Activated CD4-positive, alpha-beta T cell treated with anti-CD3 and anti-CD28 coated beads, Interleukin-2, amount 50 U/mL, for 1 hour (primary cell): ENCODE results near the gene CKAP4.

Experiments
- DNase-seq: peaks from one replicate; pipeline ENCODE4 v3.0.0-alpha.2; 2020

CKAP4 gene

DNA sequence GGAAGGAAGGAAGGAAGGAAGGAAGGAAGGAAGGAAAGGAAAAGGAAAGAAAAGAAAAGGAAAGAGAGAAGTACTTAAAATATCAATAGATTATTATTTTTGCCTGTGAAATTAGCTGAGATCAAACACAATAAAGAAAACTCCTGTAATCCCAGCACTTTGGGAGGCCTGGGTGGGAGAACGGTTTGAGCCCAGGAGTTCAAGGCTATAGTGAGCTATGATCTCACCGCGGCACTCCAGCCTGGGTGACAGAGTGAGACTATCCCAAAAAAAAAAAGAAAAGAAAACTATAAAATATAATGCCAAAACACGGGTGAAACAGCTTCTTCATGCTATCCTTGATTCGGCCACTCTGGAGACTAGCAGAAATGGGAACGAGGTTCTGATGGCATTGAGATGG is 26.2 kb upstream of the CKAP4 start:
- DNase-seq: no peak

DNA sequence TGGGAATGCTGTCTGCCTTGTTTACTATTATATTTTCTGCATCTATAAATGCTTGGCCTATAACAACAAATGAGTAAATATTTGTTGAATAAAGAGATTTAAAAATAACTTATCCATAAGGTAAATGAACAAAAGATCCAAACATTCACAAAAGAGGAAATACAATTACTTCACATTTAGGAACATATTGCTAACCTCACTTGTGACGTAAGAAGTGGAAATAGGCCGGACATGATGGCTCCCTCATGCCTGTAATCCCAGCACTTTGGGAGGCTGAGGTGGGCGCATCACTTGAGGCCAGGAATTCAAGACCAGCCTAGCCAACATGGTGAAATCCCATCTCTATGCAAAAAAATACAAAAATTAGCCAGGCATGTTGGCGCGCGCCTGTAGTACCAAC is 25.7 kb upstream of the CKAP4 start:
- DNase-seq: no peak

DNA sequence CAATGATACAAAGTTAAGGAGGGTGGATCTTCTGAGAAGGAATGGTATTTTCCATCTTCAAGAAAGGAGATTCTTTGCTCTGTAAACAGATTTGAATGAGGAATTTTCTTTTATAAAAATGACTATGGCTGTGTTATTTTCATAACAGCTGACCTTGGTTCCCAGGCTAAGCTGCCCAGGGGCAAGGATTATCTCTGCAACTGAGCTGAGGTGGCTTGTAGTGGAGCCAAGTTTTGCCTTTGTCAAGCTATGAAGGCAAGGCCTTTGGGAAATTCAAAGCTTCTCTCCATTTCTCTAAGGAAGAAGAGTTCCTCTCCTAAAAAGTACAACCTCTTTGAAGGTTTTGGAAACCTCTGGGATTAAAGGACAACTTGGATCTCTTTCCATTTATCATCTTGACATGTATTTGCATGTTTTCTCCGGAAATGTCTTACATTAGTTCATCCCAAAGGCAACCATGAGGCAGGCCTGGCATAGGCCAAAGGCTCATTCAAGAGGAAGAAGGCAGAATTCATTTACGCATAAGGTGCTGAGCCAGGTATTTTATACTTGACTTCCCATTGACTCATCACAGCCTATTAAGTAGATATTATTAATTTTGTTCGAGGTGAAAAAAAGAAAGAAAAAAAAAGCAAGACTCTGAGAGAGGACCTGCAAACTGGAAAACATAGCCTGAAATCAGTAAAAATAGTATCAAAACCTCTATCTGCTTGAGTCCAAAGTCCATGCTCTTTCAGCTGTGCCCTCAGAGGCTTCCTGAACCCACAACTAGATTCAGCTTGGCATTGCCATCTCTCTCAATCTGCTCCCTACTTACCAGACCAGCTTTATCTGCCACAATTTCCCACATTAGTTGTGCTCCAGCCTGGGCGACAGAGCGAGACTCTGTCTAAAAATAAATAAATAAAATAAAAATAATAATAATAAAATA is 24.0 kb upstream of the CKAP4 start:
- DNase-seq: no peak

DNA sequence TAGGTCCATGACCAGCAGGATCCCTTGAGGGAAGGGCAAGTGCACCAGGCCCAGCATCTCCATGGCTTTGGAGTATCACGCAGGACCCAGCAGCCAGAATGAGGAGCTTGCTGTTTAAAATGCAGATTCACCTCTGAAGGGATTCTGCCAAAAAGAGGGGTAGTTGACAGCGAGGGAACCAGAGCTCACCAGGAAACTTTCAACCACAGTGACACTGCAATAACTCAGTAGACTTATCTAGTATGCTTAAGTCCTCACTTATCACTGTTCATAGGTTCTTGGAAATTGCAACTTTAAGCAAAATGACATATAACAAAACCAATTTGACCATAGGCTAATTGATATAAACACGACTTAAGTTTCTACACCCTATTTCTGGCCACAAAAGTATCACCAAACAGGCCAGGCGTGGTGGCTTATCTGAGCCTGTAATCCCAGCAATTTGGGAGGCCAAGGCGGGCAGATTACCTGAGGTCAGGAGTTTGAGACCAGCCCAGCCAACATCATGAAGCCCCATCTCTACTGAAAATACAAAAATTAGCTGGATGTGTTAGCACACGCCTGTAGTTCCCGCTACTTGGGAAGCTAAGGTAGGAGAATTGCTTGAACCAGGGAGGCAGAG is 21.4 kb upstream of the CKAP4 start:
- no peak for DNase-seq

GRCh38 chr12:106267535-106267934 is 19.7 kb upstream of the CKAP4 start:
- DNase-seq: no peak

- no peak for DNase-seq
Measured at GRCh38 chr12:106265116-106265515, 17.3 kb upstream of the CKAP4 start.

DNA sequence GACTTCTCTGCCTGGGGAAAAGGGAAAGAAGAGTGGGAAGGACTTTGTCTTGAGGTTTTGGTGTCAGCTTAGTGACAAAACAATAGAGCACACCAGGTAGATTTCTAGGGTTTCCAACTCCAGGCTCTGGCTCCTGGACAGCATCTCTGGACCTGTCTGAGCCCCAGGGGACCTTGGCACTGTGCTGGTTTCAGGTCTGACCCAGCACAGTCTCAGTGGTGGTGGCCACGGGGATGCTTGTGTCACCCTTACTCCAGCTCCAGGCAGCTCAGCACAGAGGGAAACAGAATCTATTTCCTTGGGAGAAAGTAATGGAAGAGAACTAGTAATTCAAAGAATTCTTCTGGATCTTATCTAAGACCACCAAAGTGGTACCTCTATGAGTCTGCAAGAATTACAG is 11.1 kb upstream of the CKAP4 start:
- DNase-seq: no peak

DNA sequence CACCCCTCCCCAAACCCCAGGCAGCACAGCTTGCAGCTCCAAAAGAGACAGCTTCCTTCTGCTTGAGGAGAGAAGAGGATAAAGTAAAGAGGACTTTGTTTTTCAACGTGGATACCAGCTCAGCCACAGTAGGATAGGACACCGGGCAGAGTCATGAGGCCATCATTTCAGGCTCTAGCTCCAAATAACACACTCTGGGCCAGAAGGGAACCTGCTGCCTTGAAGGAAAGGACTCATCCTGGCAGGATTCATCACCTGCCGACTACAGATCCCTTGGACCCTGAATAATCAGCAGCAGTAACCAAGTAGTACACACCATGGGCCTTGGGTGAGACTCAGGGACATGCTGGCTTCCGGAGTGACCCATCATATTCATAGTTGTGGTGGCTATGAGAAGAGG is 10.4 kb upstream of the CKAP4 start:
- no peak for DNase-seq

DNA sequence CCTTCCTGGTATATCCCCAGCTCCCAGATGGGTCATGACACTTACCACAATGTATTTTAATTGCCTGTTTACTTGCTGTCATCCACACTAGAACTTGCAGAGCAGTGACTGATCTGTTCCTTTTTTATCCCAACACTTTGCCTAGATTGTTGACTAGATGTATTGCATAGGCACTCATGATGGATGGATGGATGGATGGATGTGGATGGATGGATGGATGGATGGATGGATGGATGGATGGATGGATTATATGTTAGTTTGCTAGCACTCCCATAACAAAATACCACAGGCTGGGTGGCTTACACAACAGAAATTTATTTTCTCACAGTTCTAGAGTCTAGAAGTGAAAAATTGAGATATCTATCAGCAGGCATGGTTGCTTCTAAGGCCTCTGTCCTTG is 8.7 kb upstream of the CKAP4 start:
- no peak for DNase-seq

DNA sequence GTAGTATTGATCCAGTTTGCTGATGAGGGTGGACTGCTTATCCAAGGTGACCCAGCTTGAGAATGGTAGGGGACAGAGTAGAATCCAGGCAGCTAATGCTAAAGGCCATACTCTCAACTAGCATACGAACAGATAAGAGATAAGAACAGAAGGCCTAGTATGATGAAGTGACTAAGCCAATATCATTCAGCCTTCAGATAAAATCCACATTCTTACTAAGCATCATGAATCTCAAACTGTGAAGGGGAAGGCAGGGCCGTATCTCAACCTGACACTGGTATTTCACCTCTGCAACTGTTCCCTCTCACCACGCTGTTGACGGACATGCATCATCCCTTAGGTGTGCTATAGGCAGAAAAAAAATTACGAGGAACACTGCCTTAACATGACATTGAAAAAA is 8.1 kb upstream of the CKAP4 start:
- DNase-seq: no peak

DNA sequence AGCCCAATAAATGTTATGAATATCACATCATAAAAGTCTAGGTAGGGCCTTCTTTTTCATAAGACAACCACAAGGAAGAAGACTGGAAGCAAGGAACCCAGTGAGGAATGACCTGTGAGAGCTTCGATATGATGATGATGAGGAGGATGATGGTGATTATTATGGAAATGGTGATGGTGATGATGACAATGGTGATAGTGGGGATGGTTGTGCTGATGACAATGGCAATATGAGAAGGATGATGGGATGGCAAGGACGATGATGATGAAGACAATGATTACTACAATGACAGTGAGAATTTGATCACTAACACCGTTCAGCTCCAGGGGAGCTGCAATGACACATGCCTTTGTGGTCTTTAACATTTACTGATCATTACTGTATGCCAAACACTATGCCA is 7.7 kb upstream of the CKAP4 start:
- no peak for DNase-seq

GRCh38 chr12:106254724-106255123 is 6.9 kb upstream of the CKAP4 start:
- DNase-seq: no peak

GRCh38 chr12:106251631-106252455 is 4.0 kb upstream of the CKAP4 start:
- no peak for DNase-seq

GRCh38 chr12:106249411-106250135 is 1.8 kb upstream of the CKAP4 start:
- DNase-seq: no peak

DNA sequence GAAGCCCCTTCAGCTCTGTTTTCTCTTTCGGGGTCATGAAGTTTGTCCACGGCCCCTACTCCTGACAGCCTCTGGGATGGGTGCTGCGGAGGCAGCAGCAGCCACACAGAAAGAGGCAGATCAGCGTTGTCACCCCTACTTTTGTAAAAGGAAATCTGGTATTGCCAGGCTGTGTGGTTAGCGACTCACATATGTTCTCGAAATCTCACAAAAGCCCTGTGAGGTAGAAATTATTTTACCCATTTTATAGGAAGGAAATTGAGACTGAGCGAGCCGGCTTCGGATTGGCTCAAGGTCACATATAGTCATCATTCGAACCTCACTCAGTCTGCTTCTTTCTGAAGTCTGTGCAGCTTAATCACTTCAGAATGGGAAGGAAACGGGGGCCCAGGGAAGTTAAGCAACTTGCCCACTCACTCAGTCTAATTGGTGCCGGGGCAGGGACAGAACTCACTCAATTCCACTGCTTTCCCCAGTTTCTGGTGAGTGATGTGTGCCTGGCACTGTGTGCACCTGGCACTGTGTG is 1.1 kb upstream of the CKAP4 start:
- peak; percentile 27 for DNase-seq

DNA sequence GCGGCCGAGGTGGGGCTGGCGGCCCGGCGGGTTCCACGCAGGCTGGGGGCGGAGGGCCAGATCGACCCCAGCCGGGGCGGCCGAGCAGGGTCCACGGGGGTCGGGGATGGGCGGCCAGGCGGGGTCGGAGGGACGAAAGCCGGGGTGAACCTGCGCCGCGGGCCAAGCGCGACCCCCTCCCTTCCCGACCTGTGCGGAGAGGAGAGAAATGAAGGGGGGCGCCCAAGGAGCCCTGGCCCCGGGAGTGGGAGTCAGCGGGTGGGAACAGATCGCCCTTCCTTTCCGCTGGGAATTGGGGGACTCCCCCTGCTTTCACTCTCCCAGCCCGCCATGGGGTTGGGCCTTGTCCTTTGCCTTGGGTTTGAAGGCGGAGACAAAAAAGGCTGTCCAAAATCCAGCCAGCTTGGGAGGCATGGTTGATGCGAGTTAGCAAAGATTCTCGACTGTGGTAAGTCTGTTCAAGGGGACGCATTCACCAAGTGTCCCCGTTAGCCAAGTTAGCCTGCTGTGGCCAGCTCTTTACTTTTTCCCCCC is 559 bp upstream of the CKAP4 start:
- peak; percentile 13 for DNase-seq

GRCh38 chr12:106246891-106247673 is 738 bp downstream of the CKAP4 start:
- DNase-seq: peak; percentile 65

GRCh38 chr12:106245767-106246166 is 2.1 kb downstream of the CKAP4 start:
- DNase-seq: no peak

DNA sequence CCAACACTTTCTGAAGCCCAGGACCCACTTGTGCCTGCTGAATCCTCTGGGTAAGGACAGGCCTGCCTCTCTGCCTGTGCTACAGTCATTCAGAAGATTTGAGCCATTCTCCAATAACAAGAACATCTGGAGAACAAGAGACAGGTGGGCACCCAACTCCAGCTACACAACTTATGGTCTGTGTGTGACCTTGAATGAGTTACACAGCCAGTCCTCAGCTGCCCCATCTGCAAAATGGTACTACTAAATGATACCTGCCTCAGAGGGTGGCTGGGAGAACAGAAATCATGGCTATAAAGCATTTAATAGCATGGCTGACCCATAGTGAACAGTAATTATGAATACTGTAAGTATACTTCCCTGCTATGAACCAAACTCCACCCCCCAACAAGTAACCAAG is 4.2 kb downstream of the CKAP4 start:
- no peak for DNase-seq

DNA sequence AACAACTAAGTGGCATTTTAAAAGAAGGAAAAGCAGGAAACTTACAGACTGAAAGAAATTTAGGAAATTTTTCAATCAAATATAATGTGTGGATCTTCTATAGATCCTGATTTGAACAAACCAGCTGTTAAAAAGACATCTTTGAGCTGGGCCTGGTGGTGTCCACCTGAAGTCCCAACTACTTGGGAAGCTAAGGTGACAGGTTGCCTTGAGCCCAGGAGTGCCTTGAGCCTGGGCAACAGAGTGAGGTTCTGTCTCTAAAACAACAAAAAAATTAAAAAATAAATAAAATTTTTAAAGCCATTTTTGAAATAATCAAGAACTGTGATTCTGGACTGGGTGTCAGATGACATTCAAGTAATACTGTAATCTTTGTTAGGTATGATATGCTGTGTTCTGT is 7.0 kb downstream of the CKAP4 start:
- DNase-seq: no peak

GRCh38 chr12:106239951-106240335 is 7.9 kb downstream of the CKAP4 start:
- DNase-seq: no peak
